ENCODE data around the gene BTBD16. TPM values are rescaled to one million over a fixed set of nuclear protein-coding genes. Genes with fewer than 3 reads are reported as not detected.

Gene BTBD16
- total RNA-seq, 2 donors from 2014 or later = not detected

DNA sequence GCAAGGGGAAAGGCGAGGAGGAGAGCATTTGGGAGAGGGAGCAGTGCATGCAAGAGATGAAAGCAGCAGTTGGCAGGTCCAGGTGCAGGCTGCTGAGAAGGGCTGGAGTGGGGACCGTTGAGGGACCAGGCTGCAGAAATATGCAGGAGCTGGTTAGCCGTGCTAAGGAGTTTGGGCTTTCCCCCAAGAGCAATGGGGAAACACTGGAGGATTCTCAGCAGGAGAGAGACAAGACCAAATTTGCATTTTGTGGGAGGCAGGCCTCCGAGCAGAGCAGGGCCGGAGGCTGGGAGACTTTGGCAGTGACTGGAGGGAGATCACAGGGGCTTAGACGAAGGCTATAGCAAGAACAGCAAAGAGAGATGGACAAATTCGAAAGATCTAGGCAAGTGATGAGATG lies 11.8 kb downstream of the BTBD16 start:
- no peak for DNase-seq (ENCODE audit: low spot score in 2 of 2)
- no peaks in the 10 kb centered on the region for H3K36me3 Mint-ChIP-seq
- no peaks in the 10 kb centered on the region for H3K9me3 Mint-ChIP-seq
- H3K27ac Mint-ChIP-seq = no peak overlapping the region
- ATAC-seq = no peak

- Mint-ChIP-seq H3K36me3 (no peaks in the 10 kb centered on the region), H3K27ac (no peak overlapping the region), H3K9me3 (no peaks in the 10 kb centered on the region)
- ATAC-seq (no peak), DNase-seq (ENCODE audit: low spot score in 2 of 2) (no peak)
Measured at GRCh38 chr10:122285506-122286444, 14.7 kb downstream of the BTBD16 start.

- Mint-ChIP-seq H3K36me3 (no peaks in the 10 kb centered on the region), H3K9me3 (no peaks in the 10 kb centered on the region), H3K27ac (no peak overlapping the region)
- no peak for DNase-seq (ENCODE audit: low spot score in 2 of 2)
- ATAC-seq = peak in 1 of 2 donors; percentile 34
Measured at GRCh38 chr10:122286867-122287266, 15.8 kb downstream of the BTBD16 start.

- ATAC-seq (no peak), DNase-seq (ENCODE audit: low spot score in 2 of 2) (no peak)
- Mint-ChIP-seq H3K27ac (no peak overlapping the region), H3K9me3 (no peaks in the 10 kb centered on the region), H3K36me3 (no peaks in the 10 kb centered on the region)
Measured at GRCh38 chr10:122287570-122287969, 16.5 kb downstream of the BTBD16 start.

DNA sequence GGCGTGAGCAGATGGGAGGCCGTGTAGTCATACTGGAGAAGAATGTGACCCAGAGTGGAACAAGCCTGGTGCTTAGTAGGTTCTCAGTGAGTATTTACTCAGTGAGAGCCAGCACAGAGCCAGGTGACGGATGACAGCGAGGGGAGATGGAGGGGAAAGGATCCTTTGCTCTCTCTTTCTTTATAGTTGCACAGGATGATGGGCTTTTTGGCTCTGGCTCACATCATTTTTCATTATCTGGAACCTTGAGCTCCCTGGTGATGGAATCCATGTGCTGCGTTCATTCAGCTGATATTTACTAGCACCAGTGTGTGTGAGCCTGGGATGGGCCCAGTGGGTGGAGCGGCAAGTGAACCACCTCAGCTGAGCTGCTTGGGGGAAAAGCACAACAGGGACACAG lies 17.2 kb downstream of the BTBD16 start:
- ATAC-seq (no peak), DNase-seq (ENCODE audit: low spot score in 2 of 2) (no peak)
- H3K36me3 Mint-ChIP-seq = no peaks in the 10 kb centered on the region
- H3K9me3 Mint-ChIP-seq = no peaks in the 10 kb centered on the region
- no peak overlapping the region for H3K27ac Mint-ChIP-seq

- DNase-seq (ENCODE audit: low spot score in 2 of 2) = no peak
- Mint-ChIP-seq H3K9me3 (no peaks in the 10 kb centered on the region), H3K36me3 (no peaks in the 10 kb centered on the region), H3K27ac (no peak overlapping the region)
- ATAC-seq = no peak
Measured at GRCh38 chr10:122288917-122289316, 17.8 kb downstream of the BTBD16 start.

DNA sequence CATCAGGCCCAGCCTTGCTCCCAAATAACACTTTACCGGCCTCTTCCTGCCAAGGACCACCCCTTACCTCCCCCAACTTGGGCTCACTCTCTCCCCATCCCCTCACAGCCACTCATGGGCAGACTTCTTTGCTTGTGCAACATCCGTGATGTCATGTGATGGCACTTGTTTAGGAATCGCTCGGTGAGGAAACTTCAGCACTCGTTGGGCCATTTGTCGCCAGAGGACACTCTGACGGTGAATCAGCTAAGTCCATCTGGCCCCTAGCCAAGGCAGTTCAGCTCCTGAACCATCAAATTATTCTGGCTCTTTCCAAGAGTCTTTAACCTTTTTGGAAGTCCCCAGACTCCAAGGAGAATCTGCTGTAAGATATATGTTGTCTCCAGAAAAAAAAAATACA lies 19.2 kb downstream of the BTBD16 start:
- DNase-seq (ENCODE audit: low spot score in 2 of 2) = no peak
- ATAC-seq = no peak
- H3K36me3 Mint-ChIP-seq = no peaks in the 10 kb centered on the region
- H3K9me3 Mint-ChIP-seq = no peaks in the 10 kb centered on the region
- no peak overlapping the region for H3K27ac Mint-ChIP-seq

- Mint-ChIP-seq H3K36me3 (no peaks in the 10 kb centered on the region), H3K27ac (no peak overlapping the region), H3K9me3 (no peaks in the 10 kb centered on the region)
- no peak for DNase-seq (ENCODE audit: low spot score in 2 of 2)
- ATAC-seq = no peak
Measured at GRCh38 chr10:122290833-122291532, 19.9 kb downstream of the BTBD16 start.

DNA sequence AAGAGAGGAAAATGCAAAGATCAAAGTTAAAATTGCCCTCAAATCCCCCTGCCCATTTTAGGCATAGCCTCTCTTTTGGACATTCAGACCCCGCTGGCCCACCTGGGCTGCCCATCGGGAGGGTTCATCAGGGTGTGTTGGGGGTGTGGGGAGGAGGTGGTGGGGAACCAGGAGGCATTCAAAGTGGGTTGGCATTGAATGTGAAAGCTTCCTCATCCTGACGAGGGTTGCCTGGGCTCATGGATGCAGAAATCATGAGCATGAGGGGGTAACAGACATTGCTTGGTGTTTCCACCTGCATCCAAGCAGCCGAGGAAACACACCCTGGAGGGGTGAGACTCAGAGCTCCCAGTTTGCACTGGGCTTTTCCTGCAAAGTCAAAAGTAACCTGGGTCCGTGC lies 20.6 kb downstream of the BTBD16 start:
- no peak for ATAC-seq
- Mint-ChIP-seq H3K27ac (no peak overlapping the region), H3K36me3 (no peaks in the 10 kb centered on the region), H3K9me3 (no peaks in the 10 kb centered on the region)
- no peak for DNase-seq (ENCODE audit: low spot score in 2 of 2)

DNA sequence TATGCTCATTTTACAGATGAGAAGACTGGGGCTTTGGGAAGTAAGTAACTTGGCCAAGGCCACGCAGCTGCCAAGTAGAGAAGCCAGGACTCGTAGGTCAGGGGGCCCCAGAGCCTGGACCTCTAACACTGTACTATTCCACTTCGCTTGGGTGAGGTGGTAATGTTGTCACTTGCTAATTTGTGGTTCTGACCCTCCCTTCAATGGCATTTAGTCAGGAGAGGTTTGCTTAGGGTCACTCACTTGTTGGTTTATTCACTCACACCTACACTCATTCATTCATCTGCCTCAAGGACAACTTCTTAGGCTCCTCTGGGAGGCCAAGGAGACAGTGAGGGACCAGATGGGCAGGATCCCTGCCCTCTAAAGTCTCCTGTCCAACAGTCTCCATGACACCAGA lies 21.3 kb downstream of the BTBD16 start:
- DNase-seq (ENCODE audit: low spot score in 2 of 2) = no peak
- no peak overlapping the region for H3K27ac Mint-ChIP-seq
- H3K9me3 Mint-ChIP-seq = no peaks in the 10 kb centered on the region
- no peaks in the 10 kb centered on the region for H3K36me3 Mint-ChIP-seq
- no peak for ATAC-seq

DNA sequence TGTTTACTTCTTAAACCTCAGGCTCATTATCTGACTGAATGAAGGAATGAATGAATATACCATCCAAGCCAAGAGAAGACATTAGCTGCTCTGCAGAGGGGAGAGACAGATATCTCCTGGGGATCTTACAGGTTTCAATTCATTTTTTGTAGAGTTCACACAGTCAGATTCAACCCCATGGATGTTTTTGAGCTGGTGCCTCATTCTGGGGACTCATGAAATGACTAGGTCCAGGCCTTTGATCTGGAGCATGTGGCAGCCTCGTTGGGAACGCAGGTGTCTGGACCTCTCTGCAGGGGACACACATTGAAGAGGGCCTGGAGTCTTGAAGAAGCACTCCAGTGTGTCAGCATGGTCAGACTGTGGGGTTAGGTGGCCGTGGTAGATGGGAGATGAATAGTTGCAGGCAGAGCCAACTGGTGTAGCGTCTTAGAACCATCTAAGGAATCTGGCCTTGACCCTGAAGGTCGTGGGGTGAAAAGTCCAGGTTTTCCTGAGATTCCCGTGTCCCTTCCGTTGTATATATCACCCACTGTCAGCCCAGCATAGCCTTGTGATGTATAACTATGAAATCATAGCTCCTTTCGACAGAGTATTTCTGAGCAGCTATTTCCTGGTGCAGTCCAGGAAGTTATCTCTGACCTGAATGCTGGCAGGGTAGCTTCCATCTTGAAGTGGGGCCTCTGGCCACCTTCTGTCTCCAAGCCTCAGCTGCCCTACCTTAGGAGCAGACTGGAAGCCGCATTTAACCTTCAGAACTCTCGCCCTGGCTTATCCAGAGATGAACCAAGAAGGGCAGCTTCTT lies 22.3 kb downstream of the BTBD16 start:
- no peaks in the 10 kb centered on the region for H3K36me3 Mint-ChIP-seq
- DNase-seq (ENCODE audit: low spot score in 2 of 2) = no peak
- peak; percentile 37 to 85 for ATAC-seq
- no peaks in the 10 kb centered on the region for H3K9me3 Mint-ChIP-seq
- H3K27ac Mint-ChIP-seq = peak overlapping the region in 1 of 2 donors; percentile 26

DNA sequence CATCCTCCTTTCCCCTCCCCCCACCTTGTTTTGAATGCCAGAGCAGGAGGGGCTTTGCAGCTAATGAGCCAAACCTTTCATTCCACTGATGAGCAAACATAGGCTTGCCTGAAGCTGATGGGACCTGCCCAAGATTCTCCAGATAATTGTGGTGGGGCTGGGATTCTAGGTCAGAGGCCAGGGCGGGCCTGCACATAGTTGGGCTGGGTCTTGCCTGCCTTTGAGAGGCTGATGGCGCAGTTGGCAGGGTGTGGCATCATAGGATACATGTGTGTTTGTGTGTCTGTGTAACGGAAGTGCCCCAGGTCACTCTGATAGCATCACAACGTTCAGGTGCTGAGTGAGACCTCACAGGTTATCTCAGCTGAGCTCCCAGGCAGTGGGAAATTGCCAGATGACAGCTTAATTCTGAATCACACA lies 22.9 kb downstream of the BTBD16 start:
- Mint-ChIP-seq H3K36me3 (no peaks in the 10 kb centered on the region), H3K27ac (no peak overlapping the region), H3K9me3 (no peaks in the 10 kb centered on the region)
- DNase-seq (ENCODE audit: low spot score in 2 of 2) (no peak), ATAC-seq (no peak)

GRCh38 chr10:122294511-122295450 lies 23.7 kb downstream of the BTBD16 start:
- Mint-ChIP-seq H3K9me3 (no peaks in the 10 kb centered on the region), H3K27ac (no peak overlapping the region), H3K36me3 (no peaks in the 10 kb centered on the region)
- ATAC-seq (no peak), DNase-seq (ENCODE audit: low spot score in 2 of 2) (no peak)

- ATAC-seq = no peak
Measured at GRCh38 chr10:122295451-122295809, 24.3 kb downstream of the BTBD16 start.

DNA sequence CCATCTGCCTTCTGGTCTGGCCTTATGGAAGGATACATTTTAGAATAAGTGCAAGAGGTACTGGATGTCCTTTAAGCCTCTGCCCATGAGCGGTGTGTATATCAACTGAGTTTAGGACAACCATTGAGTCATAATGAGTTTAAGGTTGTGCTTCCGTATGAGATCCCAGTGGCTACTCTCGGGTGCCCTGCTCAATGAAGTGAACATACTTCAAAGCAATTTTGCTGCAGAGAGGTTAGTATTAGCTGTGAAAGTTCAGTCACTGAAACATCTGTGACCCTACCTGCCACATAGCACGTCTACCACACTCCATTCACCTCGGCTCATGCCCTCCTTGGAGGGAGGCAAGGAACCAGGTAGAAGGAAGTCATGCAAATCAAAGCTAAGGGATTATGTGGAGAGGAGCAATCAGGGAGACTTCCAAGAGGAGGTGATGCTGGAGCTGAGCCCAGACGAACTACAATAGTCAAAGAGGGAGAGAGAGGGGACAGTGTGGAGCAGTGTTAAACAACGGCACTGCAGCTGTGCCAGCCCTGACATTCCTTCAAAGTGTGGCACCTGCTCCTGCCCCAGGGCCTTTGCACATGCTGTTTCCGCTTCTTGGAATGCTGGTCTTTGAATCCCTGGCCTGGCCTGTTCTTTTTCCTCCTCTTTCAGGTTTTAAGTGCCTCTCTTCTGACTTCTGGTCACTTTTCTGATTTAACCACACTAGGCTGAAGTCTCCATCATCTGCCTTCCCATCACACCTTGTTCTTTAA lies 25.4 kb downstream of the BTBD16 start:
- no peaks in the 10 kb centered on the region for H3K9me3 Mint-ChIP-seq
- DNase-seq (ENCODE audit: low spot score in 2 of 2) = no peak
- no peaks in the 10 kb centered on the region for H3K36me3 Mint-ChIP-seq
- ATAC-seq = no peak
- H3K27ac Mint-ChIP-seq = no peak overlapping the region

More at GRCh38 chr10:122295451-122295809, 24.3 kb downstream of the BTBD16 start:
- H3K9me3 Mint-ChIP-seq = no peaks in the 10 kb centered on the region
- H3K27ac Mint-ChIP-seq = no peak overlapping the region
- no peaks in the 10 kb centered on the region for H3K36me3 Mint-ChIP-seq
- DNase-seq (ENCODE audit: low spot score in 2 of 2) = no peak

Data from activated naive CD4-positive, alpha-beta T cell treated with anti-CD3 and anti-CD28 coated beads, Interleukin-2, amount 50 U/mL, for 72 hours (primary cell).